Uterus (tissue), 4 donors: ENCODE measurements around the gene CDH2. TPM values are rescaled to one million over a fixed set of nuclear protein-coding genes. Genes with fewer than 3 reads are reported as not detected.

Experiments
- DNase-seq, 2 donors: peaks; one replicate each; pipeline ENCODE4 v3.0.0-alpha.2; 2019 to 2020
- H3K27ac ChIP-seq, 2 donors: fragments of 200-600 bp; sonication (generic); 1 replicate in 1 of 2; 2 replicates in 1 of 2; pipeline ENCODE4 v1.5.1; 2016 to 2018
- H3K27me3 ChIP-seq, 2 donors: fragments of 200-600 bp; sonication (generic); one replicate each; pipeline ENCODE4 v1.5.1; 2018 to 2019; ENCODE audit warnings: control low read depth in 1 of 2
- H3K36me3 ChIP-seq, 2 donors: fragments of 200-600 bp; sonication (generic); one replicate each; pipeline ENCODE4 v1.5.1; 2019; ENCODE audit warnings: control low read depth in 1 of 2
- H3K4me1 ChIP-seq, 2 donors: fragments of 200-600 bp; sonication (generic); one replicate each; pipeline ENCODE4 v1.5.1; 2018 to 2019; ENCODE audit warnings: control low read depth in 1 of 2
- H3K4me3 ChIP-seq, 2 donors: fragments of 200-600 bp; sonication (generic); 1 replicate in 1 of 2; 2 replicates in 1 of 2; pipeline ENCODE4 v1.5.1; 2018 to 2019; ENCODE audit warnings: mild to moderate bottlenecking in 1 of 2
- H3K9me3 ChIP-seq, 2 donors: fragments of 200-600 bp; sonication (generic); one replicate each; pipeline ENCODE4 v1.5.1; 2019; ENCODE audit warnings: control low read depth in 1 of 2
- POLR2A ChIP-seq, 2 donors: fragments of 450-650 bp; IDR thresholded peaks; one replicate each; pipeline ENCODE4 v1.6.1; 2016; ENCODE audit warnings: antibody characterized with exemption in 2 of 2, mild to moderate bottlenecking in 1 of 2, moderate library complexity in 1 of 2
- intact Hi-C: fragments of 100-400 bp; cut with DNase I; formaldehyde crosslinking; loops from one replicate; pipeline ENCODE4 v1.15.1; 2023; ENCODE audit warnings: low total_unique reads
- total RNA-seq, 4 donors: library from RNA; depleted of rRNA in 3 of 4; stranded (reverse); fragments of >200 nt in 3 of 4; gene quantifications; one replicate each; pipeline versions ENCODE4 v1.1.0 to v1.2.4, GENCODE V29; 2014 to 2023
- TF ChIP-seq, protein P1 (sequence below), 4 experiments: fragments of 200-600 bp in 2 of 4; fragments of 450-650 bp in 2 of 4; sonication (generic) in 2 of 4; IDR thresholded peaks; one replicate each; pipeline ENCODE4 v1.5.1; 2016 to 2019; ENCODE audit warnings: antibody characterized with exemption in 4 of 4, mild to moderate bottlenecking in 2 of 4, moderate library complexity in 1 of 4
- donor health status: DM: yes; HTN: yes; CAD: no.

CDH2 gene
- total RNA-seq, 4 donors from 2014 or later, result 0.26 to 58.2 (median 1.9) TPM

DNA sequence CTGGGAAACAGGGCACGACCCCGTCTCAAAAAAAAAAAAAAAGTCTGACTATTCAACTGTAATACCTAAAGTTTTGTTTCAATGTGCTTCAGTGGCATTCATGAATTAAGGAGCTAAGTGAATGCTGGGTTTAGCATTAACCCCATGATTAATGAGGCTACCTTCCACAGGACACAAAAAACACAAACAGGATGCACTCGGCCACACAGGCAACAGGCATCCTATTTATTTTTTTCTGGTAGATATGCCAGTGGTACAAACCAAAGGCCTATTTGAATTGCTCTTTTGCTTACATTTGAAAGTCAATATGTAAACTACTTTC is 48.3 kb downstream of the CDH2 start:
- no peak for TF ChIP-seq POLR2A (IDR thresholded peaks at IDR 0.05)
- H3K9me3 ChIP-seq, result no peaks in the 10 kb centered on the region
- intact Hi-C loops, result no loop called here
- no peak overlapping the region for H3K4me3 ChIP-seq
- no peaks in the 10 kb centered on the region for H3K4me1 ChIP-seq
- H3K27me3 ChIP-seq, result no peaks in the 10 kb centered on the region
- no peak for DNase-seq
- no peak overlapping the region for H3K27ac ChIP-seq
- no peaks in the 10 kb centered on the region for H3K36me3 ChIP-seq

DNA sequence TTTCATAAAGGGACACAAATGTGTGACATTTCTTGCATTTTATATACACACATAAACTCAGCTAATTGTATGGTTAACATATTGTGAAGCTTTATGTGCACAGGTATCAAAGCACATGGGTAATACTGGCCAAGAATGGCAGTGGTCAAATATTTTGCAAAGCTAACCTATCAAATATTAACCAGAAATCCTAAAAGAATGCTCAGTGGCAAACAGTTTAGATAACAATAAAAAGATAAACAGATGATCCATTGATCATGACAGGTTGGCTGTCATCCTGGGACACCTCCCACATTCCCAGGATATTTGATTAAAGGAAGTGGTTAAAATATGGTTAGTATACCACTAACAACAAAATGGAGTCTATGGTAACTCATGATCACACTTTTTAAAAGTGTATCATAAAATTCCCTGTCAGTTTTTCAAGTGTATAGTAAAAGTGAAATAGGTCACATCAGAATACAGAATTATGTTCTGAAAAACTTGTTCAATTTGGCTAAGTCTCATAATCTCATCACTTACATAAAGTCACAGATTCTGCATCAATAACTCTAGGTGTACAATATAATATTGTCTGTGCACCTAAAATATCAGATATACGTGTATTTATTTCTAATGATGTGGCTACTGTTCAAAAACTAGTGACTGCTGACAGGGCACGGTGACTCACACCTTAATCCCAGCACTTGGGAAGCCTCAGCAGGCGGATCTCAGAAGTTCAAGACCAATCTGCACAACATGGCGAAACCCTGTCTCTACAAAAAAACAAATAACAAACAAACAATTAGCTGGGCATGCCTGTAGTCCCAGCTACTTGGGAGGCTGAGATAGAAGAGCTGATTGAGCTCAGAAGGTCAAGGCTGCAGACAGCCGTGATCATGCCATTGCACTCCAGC is 48.9 kb downstream of the CDH2 start:
- Histone ChIP-seq H3K36me3 (no peaks in the 10 kb centered on the region), H3K4me3 (no peak overlapping the region), H3K27me3 (no peaks in the 10 kb centered on the region), H3K4me1 (no peaks in the 10 kb centered on the region), H3K9me3 (no peaks in the 10 kb centered on the region), H3K27ac (no peak overlapping the region)
- intact Hi-C loops, result no loop called here
- no peak for DNase-seq
- TF ChIP-seq, protein P1, sequence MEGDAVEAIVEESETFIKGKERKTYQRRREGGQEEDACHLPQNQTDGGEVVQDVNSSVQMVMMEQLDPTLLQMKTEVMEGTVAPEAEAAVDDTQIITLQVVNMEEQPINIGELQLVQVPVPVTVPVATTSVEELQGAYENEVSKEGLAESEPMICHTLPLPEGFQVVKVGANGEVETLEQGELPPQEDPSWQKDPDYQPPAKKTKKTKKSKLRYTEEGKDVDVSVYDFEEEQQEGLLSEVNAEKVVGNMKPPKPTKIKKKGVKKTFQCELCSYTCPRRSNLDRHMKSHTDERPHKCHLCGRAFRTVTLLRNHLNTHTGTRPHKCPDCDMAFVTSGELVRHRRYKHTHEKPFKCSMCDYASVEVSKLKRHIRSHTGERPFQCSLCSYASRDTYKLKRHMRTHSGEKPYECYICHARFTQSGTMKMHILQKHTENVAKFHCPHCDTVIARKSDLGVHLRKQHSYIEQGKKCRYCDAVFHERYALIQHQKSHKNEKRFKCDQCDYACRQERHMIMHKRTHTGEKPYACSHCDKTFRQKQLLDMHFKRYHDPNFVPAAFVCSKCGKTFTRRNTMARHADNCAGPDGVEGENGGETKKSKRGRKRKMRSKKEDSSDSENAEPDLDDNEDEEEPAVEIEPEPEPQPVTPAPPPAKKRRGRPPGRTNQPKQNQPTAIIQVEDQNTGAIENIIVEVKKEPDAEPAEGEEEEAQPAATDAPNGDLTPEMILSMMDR (IDR thresholded peaks at IDR 0.05), result no peak
- no peak for TF ChIP-seq POLR2A (IDR thresholded peaks at IDR 0.05)

DNA sequence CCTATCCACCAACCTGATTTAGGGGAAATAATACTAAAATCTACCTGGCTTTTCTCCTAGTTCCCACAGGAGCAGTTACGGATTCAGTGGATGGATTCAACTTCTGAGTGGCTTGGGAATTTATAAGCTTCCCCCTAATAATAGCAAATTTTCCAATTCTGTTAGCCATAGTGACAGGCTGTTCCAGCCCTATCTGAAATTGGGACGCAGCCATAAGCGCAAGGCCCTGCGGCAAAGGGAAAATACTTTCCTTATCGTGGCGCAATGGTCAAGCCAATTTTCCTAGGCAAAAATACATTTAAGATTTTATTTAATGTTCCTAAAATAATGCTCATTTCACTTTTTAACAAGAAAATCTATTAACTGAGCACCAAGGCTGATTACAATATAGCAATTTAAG is 49.7 kb downstream of the CDH2 start:
- Histone ChIP-seq H3K27ac (no peak overlapping the region), H3K27me3 (no peaks in the 10 kb centered on the region), H3K9me3 (no peaks in the 10 kb centered on the region), H3K36me3 (no peaks in the 10 kb centered on the region), H3K4me3 (no peak overlapping the region), H3K4me1 (no peaks in the 10 kb centered on the region)
- TF ChIP-seq, protein P1 (IDR thresholded peaks at IDR 0.05), result no peak
- TF ChIP-seq POLR2A (IDR thresholded peaks at IDR 0.05), result no peak
- intact Hi-C loops, result no loop called here
- no peak for DNase-seq

DNA sequence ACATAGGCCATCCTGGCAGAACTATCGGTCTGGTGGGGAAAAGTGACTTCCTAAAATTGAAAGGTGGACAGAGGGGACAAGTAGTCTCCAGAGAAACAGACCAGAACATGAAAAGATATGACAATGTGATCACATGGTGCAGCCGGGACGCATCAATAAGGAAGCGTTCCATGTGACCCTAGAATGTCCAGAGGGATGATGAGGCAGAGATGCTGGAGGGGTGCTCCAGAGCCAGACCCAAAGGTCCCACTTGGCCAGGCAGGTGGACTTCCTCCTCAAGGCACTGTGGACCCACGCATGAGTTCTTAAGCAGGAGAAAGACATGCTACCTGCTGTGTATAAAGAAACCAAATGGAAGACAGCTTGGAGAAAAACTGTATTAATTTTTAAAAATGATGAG is 50.2 kb downstream of the CDH2 start:
- H3K4me1 ChIP-seq, result no peaks in the 10 kb centered on the region
- H3K9me3 ChIP-seq, result no peaks in the 10 kb centered on the region
- DNase-seq, result no peak
- H3K4me3 ChIP-seq, result no peak overlapping the region
- no peaks in the 10 kb centered on the region for H3K27me3 ChIP-seq
- intact Hi-C loops, result no loop called here
- no peak overlapping the region for H3K27ac ChIP-seq
- TF ChIP-seq POLR2A (IDR thresholded peaks at IDR 0.05), result no peak
- TF ChIP-seq, protein P1 (IDR thresholded peaks at IDR 0.05), result no peak
- H3K36me3 ChIP-seq, result no peaks in the 10 kb centered on the region

DNA sequence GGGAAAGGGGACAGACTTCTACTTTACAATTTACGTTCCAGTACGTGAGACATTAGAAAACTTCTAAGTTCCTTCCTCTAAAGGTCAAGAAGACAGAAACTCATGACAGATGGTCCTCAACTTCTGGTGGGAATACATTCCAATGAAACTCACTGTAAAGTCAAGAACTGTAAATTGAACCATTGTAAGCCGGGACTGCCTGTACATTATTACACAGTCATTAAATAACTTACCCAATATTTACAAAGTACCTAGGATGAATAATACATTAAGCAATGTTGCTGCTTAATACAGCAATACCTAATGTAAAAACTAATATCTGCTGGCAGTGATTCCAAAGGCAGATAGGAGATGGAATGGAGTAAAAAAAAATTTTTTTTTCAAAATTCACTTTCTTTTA is 51.9 kb downstream of the CDH2 start:
- Histone ChIP-seq H3K9me3 (no peaks in the 10 kb centered on the region), H3K27ac (no peak overlapping the region), H3K27me3 (no peaks in the 10 kb centered on the region), H3K4me1 (no peaks in the 10 kb centered on the region), H3K4me3 (no peak overlapping the region), H3K36me3 (no peaks in the 10 kb centered on the region)
- DNase-seq, result no peak
- intact Hi-C loops, result no loop called here
- TF ChIP-seq, protein P1 (IDR thresholded peaks at IDR 0.05), result no peak
- no peak for TF ChIP-seq POLR2A (IDR thresholded peaks at IDR 0.05)
